HG02588 (cell line): ENCODE data around the gene EXOC4.
A peak's percentile ranks its signal among the peaks of the same experiment; 100 is the strongest.

ENCODE experiments used
- ATAC-seq: cut with Tn5 transposase; IDR thresholded peaks from one replicate; pipeline ENCODE4 v1.9.1; 2021; ENCODE audit warnings: mild to moderate bottlenecking, moderate library complexity; ENCODE audit not compliant: unreplicated experiment

EXOC4 gene

DNA sequence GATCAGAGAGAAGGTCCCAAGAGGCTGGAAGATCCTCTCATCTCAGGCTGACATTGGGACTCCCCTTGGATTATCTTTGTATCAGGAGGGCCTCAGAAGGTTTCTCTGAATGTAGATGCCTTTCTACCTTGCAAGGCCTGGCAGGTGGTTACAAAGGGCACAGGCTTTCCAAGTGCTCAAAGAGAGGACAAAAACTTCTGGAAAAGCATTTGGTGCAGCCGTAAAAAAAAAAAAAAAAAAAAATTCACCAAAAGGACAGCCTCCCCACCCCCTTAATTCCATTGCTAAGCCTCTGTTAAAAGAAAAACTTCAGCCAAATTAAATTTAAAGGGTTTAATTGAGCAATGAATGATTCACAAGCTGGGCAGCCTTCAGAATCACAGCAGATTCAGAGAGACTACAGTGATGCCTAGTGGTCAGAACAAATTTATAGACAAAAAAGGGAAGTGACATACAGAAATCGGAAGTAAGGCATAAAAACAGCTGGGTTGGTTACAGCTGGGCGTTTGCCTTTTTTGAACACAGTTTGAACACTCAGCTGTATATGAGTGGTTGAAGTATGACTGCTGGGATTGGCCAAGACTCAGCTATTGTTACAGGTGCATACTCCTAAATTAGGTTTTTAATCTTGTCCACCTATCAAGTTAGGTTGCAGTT, 831.7 kb downstream of the EXOC4 start:
- ATAC-seq = peak; percentile 74

- no peak for ATAC-seq
These were observed 832.4 kb downstream of the EXOC4 start for GRCh38 chr7:134085311-134085710.

DNA sequence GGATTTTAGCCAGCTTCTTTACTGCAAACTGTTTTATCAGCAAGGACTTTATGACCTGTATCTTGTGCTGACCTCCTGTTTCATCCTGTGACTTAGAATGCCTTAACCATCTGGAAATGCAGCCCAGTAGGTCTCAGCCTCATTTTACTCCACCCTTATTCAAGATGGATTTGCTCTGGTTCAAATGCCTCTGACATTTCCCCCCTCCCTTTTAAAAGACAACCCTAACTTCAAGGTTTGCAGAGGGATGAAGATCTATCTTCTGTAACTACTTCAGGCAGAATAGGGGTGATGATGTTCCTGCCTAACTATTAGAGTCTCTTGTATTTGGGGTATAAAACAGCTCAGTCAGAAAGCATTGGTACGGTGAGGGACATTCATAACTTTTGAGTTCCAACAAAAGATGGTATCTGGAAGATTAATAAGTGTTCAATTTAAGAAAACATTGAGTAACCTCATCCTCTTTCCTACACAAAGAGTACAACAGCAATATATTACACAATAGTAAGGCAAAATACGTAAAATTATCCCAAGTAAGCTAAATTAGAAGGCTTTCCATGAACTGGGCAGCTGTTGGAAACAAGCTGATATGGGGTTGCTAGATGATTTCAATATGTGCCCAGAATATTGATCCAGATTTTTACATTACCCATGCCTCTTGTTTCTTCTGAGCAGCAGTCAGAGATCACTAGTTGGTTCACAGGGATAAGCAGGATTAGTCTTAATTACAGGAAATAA, 834.3 kb downstream of the EXOC4 start:
- no peak for ATAC-seq

DNA sequence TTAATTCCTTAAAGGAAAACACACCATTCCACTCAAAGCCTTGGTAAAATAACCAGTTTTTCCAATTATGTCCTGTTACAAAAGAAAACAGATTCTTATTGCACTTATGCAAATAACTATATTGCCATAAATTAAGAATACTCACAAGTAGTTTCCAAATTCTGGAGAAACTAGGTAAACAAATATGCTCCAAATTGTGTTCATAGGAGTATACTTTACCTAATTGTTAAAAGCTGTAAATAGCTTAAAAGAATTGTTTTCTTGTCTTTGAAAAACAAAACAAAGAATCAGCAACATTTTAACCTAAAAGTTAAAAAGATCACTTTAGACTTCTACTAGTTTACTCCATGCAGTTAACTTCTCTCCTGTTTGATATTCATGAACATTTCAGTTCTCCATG, 835.3 kb downstream of the EXOC4 start:
- no peak for ATAC-seq

GRCh38 chr7:134089446-134089845, 836.6 kb downstream of the EXOC4 start:
- ATAC-seq = no peak

DNA sequence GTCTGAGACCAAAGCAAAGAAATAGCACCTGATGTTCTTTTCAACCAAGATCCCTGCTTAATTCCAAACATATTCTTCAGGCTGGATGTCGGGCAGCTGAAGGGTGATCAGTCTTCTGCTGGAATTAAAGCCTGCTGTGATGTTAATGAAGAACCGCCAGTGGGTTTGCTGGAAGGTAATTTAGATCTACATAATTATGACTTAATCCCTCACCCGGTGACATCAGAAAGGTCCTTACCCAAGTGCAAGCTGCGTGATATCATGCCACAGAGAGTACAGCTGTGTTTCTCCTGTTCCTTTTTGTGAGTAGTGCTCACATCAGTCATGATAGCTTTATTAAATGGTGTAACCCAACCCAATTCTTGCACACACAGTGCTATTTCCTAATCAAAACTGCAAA, 845.2 kb downstream of the EXOC4 start:
- ATAC-seq = no peak

DNA sequence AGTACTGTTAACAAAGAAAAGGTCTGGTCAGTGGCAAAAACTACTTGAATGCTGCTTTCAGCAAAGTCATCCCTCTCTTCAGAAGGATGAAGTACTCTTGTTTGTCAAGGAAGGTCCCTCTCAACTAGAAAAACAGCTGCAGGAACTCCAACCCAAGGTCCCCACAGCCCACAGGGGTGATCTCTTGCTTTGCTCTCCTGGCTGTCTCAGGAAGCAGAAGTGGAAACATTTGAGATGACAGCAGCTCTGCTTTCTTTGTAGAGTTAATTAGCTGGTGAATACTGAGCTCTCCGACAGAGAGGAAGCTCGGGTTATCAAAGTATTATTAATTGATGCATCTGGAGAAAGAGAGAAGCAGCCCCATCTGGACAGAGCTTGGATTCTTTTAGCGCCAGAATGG, 848.8 kb downstream of the EXOC4 start:
- no peak for ATAC-seq

GRCh38 chr7:134104166-134104565, 851.3 kb downstream of the EXOC4 start:
- no peak for ATAC-seq

DNA sequence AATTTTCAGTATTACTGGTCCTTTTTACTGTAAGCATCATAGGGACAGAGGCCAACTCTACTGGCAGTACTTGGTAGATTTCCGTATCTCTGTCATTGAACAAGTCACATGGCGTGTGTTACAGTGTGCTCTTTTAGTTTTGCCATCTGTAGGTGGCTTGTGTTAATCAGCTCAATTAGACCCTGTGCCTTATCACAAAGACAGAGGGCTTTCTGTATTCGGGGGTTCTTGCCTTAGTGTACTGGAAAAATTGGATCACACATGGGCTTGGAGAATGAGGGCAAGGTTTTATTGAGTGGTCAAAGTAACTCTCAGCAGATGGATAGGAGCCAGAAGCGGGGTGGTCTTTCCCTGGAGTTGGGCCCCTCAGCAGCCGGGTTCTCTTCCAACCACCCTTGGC, 853.0 kb downstream of the EXOC4 start:
- ATAC-seq = no peak

DNA sequence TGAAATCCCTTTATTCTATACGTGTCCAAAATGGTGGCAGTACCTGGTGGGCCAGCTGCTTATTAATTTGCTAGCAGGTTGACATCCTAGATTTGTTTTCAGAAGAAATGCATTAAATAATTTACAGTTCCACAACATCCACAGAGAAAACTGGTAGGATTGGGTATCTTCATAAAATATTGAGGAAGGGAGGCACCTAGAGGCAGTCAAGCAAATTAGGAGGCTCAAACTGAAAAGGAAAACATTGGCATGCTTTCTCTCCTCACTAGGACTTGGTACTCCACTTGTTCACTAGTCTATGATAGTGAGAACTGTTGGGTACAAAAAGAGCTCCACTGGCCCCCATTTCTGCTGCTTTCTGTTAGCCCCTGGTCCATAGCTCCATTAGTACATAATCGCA, 855.9 kb downstream of the EXOC4 start:
- ATAC-seq = no peak

GRCh38 chr7:134113655-134114054, 860.8 kb downstream of the EXOC4 start:
- no peak for ATAC-seq

GRCh38 chr7:134114992-134115391, 862.1 kb downstream of the EXOC4 start:
- no peak for ATAC-seq
